Endothelial cell of hepatic sinusoid (primary cell): ENCODE data around the gene BOD1L2.

Source experiments
- in situ Hi-C: cut with HindIII; loops from 2 replicates; pipeline ENCODE4 v1.10.0; 2017; ENCODE audit warnings: low sequenced_read_pairs

BOD1L2 gene

GRCh38 chr18:57146956-57147636 is at the start of gene BOD1L2:
Gene BOD1L2 (plus strand): TSS chr18:57147087. CDS start chr18:57147313, 226 bp downstream.
- in situ Hi-C loops, result loop anchor here (10.0 kb wide), 1 partner anchor 178 kb away; no protein-coding TSS in a partner anchor

GRCh38 chr18:57107140-57107832 is 39.6 kb upstream of the BOD1L2 start:
- in situ Hi-C loops, result no loop called here

- in situ Hi-C loops, result no loop called here
Measured at GRCh38 chr18:57110290-57110689, 36.6 kb upstream of the BOD1L2 start.

- in situ Hi-C loops, result no loop called here
Measured at GRCh38 chr18:57113799-57114420, 33.0 kb upstream of the BOD1L2 start.

- in situ Hi-C loops, result no loop called here
Measured at GRCh38 chr18:57116598-57117132, 30.2 kb upstream of the BOD1L2 start.

- in situ Hi-C loops, result no loop called here
Measured at GRCh38 chr18:57121542-57122112, 25.3 kb upstream of the BOD1L2 start.

GRCh38 chr18:57122936-57123510 is 23.9 kb upstream of the BOD1L2 start:
- in situ Hi-C loops, result no loop called here

GRCh38 chr18:57125627-57126026 is 21.3 kb upstream of the BOD1L2 start:
- in situ Hi-C loops, result no loop called here

GRCh38 chr18:57128220-57128932 is 18.5 kb upstream of the BOD1L2 start:
- in situ Hi-C loops, result no loop called here

GRCh38 chr18:57131101-57131500 is 15.8 kb upstream of the BOD1L2 start:
- in situ Hi-C loops, result no loop called here

- in situ Hi-C loops, result no loop called here
Measured at GRCh38 chr18:57131782-57132181, 15.1 kb upstream of the BOD1L2 start.

GRCh38 chr18:57134618-57135135 is 12.2 kb upstream of the BOD1L2 start:
- in situ Hi-C loops, result no loop called here

GRCh38 chr18:57135699-57136098 is 11.2 kb upstream of the BOD1L2 start:
- in situ Hi-C loops, result no loop called here

- in situ Hi-C loops, result no loop called here
Measured at GRCh38 chr18:57137847-57138246, 9.0 kb upstream of the BOD1L2 start.

- in situ Hi-C loops, result loop anchor here (10.0 kb wide), 1 partner anchor 183 kb away; no protein-coding TSS in a partner anchor
Measured at GRCh38 chr18:57141208-57142129, 5.4 kb upstream of the BOD1L2 start.

- in situ Hi-C loops, result loop anchor here (10.0 kb wide), 1 partner anchor 182 kb away; no protein-coding TSS in a partner anchor
Measured at GRCh38 chr18:57142324-57142723, 4.6 kb upstream of the BOD1L2 start.

GRCh38 chr18:57143265-57143664 is 3.6 kb upstream of the BOD1L2 start:
- in situ Hi-C loops, result loop anchor here (10.0 kb wide), 1 partner anchor 182 kb away; no protein-coding TSS in a partner anchor

- in situ Hi-C loops, result loop anchor here (10.0 kb wide), 1 partner anchor 177 kb away; no protein-coding TSS in a partner anchor
Measured at GRCh38 chr18:57148263-57148662, 1.4 kb downstream of the BOD1L2 start.

- in situ Hi-C loops, result loop anchor here (10.0 kb wide), 1 partner anchor 176 kb away; no protein-coding TSS in a partner anchor
Measured at GRCh38 chr18:57149051-57149450, 2.2 kb downstream of the BOD1L2 start.
